Fibroblast of skin of back (primary cell): ENCODE data around the gene SUMF2.
"Not testable (repeated sequence)": the region's sequence is repeated elsewhere in the genome, so short reads cannot be mapped to it uniquely, and the experiment has no call there.

Source experiments
- DNase-seq: peaks from one replicate; pipeline ENCODE4 v3.0.0-alpha.2; 2013

SUMF2 gene

DNA sequence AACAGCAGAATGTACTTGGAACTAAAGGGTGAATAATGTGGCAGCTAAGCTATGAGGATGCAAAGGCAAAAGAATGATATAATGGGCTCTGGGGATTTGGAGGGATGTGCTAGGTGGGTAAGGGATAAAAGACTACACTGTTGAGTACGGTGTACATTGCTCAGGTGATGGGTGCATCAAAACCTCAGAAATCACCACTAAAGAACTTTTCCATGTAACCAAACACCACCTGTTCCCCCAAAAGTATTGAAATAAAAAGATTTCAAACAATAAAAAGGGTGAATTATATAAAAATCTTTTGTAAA is 43.8 kb downstream of the SUMF2 start:
- no peak for DNase-seq

- DNase-seq, result no peak
These were observed 46.5 kb downstream of the SUMF2 start for GRCh38 chr7:56110611-56111010.

GRCh38 chr7:56112244-56112643 is 48.2 kb downstream of the SUMF2 start:
- DNase-seq, result not testable (repeated sequence)

DNA sequence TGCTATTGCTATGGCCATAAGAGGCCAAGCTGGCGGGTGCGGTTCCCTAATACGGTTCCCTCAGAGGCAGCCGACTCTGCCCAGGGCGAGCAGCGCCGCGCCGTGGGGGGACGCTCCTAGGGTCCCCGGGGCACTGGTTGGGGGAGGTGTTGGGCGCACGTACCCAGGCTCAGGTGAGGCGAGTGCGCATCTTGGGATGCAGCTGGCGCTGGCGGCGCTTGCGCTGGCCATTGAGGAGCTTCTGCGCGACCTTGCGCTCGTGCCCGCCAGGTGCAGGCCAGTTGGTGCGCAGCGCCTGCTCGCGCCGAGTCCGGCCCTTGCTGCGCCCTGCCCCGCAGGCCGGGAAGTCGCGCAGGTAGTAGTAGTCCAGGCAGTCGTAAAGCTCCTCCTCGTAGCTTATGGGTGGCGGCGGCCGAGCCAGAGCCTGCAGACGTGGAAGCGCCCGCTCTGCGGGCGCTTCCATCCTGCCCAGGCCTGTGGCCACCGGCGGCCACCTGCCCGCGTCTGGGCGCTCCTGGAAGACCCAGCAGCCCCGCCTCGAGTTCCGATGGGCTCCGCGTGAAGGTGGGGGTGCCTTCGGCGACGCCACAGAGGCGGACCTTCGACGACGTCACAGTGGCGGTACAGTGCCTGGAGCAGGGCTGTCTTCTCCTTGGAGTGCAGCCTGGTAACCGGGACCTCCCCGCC is 51.9 kb downstream of the SUMF2 start, which contains the start of gene NUPR2:
Gene NUPR2 (minus strand): TSS at position 566 of the 687 bp plus-strand sequence. CDS start 103 bp downstream, at position 463.
- DNase-seq, result no peak

- no peak for DNase-seq
These were observed 57.4 kb downstream of the SUMF2 start for GRCh38 chr7:56121440-56121839.

- DNase-seq, result no peak
These were observed 60.9 kb downstream of the SUMF2 start for GRCh38 chr7:56124981-56125380.

GRCh38 chr7:56125831-56126230 is 61.7 kb downstream of the SUMF2 start:
- no peak for DNase-seq

- no peak for DNase-seq
These were observed 63.3 kb downstream of the SUMF2 start for GRCh38 chr7:56127241-56127975.
